ENCODE results near the gene ASTN2.
"Not testable (repeated sequence)": the region's sequence is repeated elsewhere in the genome, so short reads cannot be mapped to it uniquely, and the experiment has no call there.

ASTN2 gene

DNA sequence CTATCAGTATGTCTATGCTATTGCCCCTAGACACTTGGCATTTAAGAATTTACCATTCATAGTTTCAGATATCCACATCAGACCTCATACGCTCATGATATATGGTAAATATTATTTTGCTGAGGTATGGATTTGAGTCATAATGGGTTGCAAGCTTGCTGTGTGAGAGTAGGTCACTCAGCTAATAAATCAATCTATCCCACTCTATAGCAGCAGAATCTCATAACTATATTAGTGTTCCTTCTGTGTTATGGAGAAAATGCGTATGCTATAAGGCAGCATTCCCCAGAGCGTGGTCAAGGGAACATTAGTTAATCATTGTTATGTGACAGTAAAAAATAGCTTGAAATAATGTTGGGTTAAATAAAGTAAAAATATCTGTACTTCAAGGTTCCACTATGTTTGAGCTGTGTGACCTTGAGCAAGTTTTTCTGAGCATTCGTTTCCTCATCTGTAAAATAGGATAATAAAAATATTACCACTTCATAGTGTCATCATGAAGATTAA is 720.0 kb downstream of the ASTN2 start:
- TF ChIP-seq, protein P1, sequence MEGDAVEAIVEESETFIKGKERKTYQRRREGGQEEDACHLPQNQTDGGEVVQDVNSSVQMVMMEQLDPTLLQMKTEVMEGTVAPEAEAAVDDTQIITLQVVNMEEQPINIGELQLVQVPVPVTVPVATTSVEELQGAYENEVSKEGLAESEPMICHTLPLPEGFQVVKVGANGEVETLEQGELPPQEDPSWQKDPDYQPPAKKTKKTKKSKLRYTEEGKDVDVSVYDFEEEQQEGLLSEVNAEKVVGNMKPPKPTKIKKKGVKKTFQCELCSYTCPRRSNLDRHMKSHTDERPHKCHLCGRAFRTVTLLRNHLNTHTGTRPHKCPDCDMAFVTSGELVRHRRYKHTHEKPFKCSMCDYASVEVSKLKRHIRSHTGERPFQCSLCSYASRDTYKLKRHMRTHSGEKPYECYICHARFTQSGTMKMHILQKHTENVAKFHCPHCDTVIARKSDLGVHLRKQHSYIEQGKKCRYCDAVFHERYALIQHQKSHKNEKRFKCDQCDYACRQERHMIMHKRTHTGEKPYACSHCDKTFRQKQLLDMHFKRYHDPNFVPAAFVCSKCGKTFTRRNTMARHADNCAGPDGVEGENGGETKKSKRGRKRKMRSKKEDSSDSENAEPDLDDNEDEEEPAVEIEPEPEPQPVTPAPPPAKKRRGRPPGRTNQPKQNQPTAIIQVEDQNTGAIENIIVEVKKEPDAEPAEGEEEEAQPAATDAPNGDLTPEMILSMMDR (conservative IDR thresholded peaks at IDR 0.05; ENCODE audit: low read depth, low read length) = no peak
- no peak overlapping the region for H3K4me3 ChIP-seq (ENCODE audit: low read length)
- no peak for DNase-seq (ENCODE audit: low read depth)

DNA sequence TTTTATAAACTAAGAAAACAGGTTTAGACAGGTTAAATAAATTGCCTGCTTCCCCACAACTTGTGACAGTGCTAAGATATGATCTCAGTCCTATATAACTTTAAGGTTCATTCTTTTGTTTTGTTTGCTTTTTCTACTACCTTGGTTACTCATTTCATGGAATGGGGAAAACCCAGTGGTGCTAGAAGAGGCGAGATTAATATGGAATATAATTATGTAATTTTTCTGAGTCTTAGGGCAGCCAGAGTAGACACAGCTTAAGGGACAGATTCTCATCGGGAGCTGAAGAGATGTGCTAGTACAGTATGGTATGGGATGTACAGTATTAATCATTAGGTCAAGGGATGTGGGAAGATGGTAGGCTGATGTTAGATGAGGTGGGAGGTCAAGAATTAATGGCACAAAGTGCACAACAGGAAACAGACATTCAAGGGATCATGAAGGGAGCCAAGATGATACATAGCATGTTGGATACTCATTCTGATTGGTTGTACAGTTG is 721.6 kb downstream of the ASTN2 start:
- TF ChIP-seq, protein P1 (conservative IDR thresholded peaks at IDR 0.05; ENCODE audit: low read depth, low read length) = no peak
- no peak for DNase-seq (ENCODE audit: low read depth)

DNA sequence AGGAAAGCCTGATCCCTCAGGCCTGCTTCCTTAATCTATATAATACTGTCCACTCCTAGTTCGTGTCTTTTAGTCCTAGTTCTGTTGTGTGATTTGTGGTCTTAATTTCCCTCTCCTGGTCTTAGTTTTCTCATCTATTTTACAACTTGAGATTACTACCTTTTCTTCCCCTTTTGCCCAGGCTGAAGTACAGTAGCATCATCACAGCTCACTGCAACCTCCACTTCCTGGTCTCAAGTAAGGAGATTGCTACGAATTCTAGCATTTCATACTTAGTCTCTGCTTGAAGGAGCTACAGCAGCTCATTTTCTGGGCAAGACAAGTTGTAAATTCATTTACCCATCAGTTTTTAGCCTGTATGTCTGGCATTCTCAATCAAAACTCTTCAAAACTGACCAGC is 722.2 kb downstream of the ASTN2 start:
- TF ChIP-seq, protein P1 (conservative IDR thresholded peaks at IDR 0.05; ENCODE audit: low read depth, low read length) = no peak
- no peak for DNase-seq (ENCODE audit: low read depth)
- H3K4me3 ChIP-seq (ENCODE audit: low read length) = no peak overlapping the region

More for the DNA sequence above, 721.6 kb downstream of the ASTN2 start:
- no peak overlapping the region for H3K4me3 ChIP-seq (ENCODE audit: low read length)

DNA sequence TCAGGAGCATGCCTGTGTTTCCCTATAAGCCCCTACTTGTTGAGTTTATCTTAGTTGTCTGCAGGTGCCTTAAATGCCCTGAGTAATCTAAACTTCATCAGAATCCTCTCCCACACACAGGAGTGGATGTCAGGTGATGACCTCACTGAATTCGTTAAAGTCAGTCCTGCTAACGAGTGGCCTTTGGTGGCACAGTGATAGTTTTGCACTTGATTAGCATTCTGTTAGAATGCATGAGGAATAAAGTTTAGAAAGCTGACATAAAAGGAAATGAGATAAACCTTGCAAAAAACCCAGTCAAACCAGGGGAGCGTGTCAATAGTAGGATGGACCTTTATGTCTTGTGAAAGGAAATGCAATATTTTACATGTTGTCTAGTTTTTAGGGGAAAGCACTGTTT is 723.2 kb downstream of the ASTN2 start:
- TF ChIP-seq, protein P1 (conservative IDR thresholded peaks at IDR 0.05; ENCODE audit: low read depth, low read length) = no peak
- DNase-seq (ENCODE audit: low read depth) = no peak
- no peak overlapping the region for H3K4me3 ChIP-seq (ENCODE audit: low read length)

DNA sequence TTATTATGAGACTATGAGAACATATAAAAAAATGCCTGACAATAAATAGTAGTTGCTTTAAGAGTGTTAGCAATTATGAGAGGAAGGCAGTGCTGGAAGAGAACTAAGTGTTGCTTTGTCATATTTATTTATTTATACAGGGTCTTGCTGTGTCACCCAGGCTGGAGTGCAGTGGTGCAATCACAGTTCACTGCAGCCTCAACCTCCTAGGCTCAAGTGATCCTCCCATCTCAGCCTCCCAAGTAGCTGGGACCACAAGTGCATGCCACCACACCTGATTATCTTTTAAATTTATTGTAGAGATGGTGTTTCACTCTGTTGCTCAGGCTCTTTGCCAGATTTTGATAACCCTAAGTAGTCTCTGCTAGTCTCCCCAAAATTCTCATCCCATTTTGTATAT is 724.1 kb downstream of the ASTN2 start:
- not testable (repeated sequence) for DNase-seq (ENCODE audit: low read depth); H3K4me3 ChIP-seq (ENCODE audit: low read length)

DNA sequence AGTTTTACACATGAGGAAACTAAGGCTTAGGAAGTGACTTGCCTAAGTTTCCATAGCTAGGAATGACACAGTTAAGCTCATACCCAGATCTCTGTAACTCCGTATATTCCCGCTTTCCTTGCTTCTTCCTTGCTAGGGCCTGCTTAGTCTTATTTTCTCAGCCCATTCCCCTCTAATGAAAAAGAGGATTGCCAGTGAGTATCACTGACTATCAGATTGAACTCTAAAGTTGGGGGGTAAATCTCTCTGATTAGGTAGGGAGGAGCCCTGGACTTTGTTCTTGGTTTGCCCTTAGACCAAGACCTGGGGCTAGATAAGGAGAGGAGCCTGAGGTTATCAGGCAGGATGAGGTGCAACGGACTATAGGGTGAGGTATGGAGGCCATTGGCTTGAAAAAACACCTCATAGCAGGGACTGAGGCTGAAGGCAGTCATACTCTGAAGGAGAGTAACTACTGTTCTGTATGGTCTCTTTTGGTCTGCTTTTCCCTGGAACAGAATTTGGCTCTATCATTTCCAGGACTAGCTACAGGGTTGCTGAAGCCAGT is 725.3 kb downstream of the ASTN2 start:
- H3K4me3 ChIP-seq (ENCODE audit: low read length) = no peak overlapping the region
- TF ChIP-seq, protein P1 (conservative IDR thresholded peaks at IDR 0.05; ENCODE audit: low read depth, low read length) = no peak
- no peak for DNase-seq (ENCODE audit: low read depth)

DNA sequence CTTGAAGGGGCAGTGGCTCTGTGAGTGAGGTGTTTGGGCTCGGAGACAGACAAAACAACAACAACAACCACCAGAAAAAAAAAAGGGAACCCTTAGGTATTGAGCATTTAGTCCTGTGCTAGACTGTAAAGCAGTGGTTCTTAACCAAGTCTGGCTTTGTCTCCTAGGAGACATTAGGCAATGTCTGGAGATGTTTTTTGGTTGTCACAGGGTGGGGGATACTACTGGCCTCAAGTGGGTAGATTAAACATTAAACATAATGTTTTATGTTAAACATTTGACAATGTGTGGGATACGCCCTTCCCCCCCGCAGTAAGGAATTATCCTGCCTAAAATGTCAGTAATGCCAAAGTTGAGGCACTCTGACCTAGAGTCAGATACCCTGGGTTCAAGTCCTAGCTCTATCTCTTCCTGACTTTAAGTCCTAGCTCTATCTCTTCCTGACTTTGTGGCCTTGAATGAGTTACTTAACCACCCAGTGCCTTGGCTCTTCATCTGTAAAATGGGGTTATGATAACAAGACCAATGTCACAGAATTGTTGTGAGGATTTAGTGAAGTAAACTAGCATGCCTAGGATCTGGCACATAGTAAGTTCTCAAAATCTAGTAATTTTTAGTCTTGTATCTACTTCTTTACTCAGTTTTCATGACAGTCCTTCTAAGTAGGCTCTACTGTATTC is 725.9 kb downstream of the ASTN2 start:
- no peak overlapping the region for H3K4me3 ChIP-seq (ENCODE audit: low read length)
- DNase-seq (ENCODE audit: low read depth) = no peak
- TF ChIP-seq, protein P1 (conservative IDR thresholded peaks at IDR 0.05; ENCODE audit: low read depth, low read length) = no peak

All from retinal pigment epithelial cell (primary cell).